Hematopoietic multipotent progenitor cell treated with erythropoietin and hydrocortisone succinate and interleukin-3 and kit ligand, for 6 days (in vitro differentiated cells): ENCODE data around the gene MS4A4E.
"Not testable (repeated sequence)": the region's sequence is repeated elsewhere in the genome, so short reads cannot be mapped to it uniquely, and the experiment has no call there.

Source experiments
- DNase-seq: peaks from one replicate; pipeline ENCODE4 v3.0.0-alpha.2; 2015

The MS4A4E gene

DNA sequence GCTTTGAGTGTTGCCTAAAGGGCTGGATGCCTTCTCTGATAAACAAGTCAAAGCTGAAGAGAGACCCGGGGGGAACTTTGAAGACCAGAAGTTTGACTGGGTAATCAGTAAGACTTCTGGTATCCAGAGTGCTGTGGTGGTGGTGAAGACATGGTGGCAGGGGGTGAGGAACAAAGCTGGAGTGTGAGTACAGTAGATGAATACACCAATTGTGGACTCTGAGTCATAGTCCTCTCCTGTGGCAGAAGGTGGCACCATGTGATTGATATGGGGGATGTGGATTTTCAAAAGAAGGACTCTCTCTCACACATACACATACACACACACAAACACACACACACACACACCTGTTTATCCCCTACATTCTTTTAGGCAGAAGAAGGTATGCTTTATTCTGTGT is 72.4 kb downstream of the MS4A4E start:
- DNase-seq = no peak

DNA sequence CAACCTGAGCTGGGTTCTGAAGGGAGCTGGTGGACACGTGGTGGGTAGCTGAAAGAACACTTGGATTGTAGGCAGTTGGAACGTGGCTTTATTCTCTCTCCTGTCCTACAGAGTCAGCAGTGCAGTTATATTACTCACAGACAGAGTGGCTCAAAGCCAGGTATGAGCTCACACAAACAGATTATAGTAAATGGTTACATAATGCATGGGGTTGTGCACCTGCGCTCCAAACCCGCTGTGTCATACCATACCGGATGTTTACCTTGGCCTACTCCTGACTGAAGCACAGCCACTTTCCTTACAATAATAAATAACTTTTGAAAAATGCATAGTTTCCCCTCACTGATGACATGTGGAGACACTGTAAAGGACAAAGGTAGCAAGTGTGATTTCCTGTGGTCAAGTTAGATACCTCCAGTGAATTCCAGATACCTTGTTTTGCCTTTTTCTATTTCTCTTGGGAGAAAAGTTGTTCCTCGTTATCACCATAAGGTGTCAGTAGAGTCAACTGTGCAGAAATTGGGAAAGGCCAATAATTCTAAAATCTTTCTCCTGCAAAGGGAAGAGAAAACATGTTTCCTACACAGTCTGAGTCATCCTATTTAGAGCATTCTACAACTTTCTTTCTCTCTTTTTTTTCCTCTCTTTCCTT is 73.5 kb downstream of the MS4A4E start:
- peak; percentile 56 for DNase-seq

DNA sequence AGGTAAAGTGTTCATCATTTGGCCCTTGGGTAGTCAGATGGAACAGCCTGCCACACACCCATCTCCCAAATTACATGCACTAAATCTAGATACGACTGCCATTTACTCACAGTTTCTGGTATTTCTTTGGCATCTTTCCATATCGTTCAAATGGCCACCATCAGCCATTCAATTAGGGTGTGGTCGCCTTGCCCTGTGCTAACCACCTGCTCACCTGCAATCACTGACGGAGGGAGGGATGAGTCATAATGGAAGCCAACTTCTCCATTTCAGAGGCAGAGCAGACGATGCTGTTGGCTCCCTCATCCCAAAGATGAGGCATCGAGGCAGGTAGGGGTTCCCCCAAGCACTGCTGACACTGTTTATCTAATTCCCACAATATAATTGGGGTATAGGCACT is 74.6 kb downstream of the MS4A4E start:
- DNase-seq = no peak

DNA sequence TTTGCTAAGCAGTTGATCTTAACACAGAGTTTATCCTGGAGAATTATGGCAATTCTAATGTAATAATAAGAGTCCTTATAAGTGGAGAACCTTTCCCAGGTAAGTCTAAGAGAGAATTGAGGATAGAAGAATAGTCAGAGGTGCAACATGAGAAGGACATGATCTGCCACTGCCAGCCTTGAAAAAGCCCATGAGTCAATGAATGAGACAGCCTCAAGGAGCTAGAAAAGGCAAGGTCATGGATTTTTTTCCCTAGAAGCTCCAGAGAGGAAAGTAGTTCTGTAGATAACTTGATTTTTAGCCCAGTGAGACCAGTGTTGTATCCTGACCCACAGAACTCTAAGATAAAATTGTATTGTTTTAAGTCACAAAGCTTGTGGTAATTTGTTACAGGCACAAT is 77.0 kb downstream of the MS4A4E start:
- no peak for DNase-seq

DNA sequence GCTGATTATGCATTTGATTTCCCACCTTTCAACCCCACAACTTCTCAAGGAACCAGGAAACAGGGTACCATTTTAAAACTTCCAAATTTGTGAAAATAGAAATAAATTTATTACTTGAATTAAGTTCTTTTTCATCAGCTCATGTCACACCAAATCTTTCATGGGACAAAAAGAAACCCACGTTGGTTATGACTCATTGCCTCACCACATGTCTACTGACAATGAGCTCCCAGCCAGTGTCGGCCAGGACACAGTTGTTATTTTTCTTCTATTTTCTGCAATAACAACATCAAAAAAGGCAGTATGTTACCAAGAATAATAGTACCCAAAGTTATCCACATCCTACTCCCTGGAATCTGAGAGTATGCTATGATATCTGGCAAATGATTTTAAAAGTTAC is 77.4 kb downstream of the MS4A4E start:
- DNase-seq = no peak

DNA sequence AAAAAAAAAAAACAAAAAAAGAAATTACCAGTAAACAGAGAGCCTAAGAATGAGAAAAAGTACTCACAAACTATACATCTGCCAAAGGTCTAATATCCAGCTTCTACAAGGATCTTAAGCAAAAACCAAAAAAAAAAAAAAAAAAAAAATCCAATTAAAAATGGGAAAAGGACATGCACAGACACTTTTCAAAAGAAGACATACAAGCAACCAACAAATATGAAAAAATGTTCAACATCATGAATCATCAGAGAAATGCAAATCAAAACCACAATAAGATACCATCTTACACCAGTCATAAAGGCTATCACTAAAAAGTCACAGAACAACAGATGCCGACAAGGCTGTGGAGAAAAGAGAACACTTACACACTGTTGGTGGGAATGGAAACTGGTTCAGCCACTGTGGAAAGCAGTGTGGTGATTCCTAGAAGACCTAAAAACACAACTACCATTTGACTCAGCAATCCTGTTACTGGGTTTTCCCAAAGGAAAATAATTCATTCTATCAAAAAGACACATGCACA is 78.3 kb downstream of the MS4A4E start:
- no peak for DNase-seq

DNA sequence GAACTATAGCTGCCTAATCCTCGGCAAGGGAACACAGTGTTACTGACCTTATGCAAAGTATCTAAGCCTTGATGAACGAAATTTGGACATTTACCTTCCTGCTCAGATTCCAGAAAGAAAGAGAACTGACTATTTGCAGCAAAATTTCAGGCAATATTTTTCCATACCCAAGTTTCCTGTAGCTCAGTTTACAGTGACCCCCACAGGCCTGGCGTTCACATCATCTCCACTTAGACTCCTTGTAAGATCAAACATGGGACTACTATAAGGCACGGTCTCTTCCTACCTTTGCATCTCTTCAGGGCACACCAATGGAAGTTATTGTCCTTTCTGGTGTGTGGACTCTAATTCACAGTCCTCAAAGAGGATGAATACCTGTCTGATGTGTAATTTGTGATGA is 81.2 kb downstream of the MS4A4E start:
- no peak for DNase-seq

DNA sequence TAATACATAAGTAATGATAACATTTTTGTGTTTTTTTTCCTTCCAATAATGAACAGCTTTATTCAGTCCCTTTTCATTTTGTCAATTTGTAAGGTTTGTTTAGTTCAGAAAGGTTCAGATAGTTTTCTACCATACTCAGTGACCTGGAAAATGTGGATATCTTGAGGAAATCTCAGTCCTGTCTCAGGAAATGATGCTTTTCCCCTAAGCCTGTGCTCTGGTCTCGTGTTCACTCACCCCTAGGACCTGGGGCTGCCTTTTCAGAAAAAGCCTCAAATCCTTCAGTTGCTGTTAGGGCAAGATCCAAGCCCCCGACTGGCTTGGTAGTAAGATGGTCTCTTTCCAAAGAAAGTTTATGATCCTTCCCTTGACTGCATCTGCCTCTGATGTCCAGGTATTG is 81.8 kb downstream of the MS4A4E start:
- DNase-seq = no peak

DNA sequence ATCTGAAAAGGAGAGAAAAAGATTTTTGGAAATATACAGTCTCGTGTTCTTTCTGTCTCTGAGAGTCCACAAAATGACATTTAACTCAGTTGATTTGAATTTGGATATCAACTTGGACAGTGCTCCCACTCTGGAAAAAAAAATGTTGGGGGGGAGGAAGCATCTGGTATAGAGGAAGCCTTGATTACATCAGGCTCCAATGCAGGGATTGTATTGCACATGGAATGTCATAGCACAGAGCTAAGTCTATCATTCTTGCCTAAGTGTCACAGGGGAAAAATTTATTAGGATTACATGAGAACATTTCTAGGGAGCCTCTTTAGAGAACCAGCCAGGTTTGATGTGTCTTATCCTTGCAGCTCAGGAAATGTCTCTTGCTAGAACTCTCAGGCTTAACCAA is 83.1 kb downstream of the MS4A4E start:
- no peak for DNase-seq

DNA sequence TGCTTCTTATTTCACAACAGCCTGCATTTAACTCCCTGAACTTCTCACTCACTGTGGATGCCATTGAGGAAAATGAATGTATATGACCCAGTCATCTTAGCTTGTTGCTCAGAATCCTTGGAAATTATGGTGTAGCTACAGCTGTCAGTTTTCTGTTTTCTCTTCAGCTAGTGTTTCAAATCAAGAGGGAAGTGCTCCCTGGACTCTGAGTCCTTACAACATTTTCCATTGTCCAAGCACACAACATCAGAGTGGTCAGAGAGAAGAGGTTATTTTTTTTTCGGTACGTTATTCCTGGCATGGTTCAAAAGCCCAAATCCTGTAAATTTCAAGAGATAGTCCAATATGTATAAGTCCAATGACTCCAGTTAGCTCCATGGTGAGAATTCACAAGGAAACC is 83.7 kb downstream of the MS4A4E start:
- no peak for DNase-seq

DNA sequence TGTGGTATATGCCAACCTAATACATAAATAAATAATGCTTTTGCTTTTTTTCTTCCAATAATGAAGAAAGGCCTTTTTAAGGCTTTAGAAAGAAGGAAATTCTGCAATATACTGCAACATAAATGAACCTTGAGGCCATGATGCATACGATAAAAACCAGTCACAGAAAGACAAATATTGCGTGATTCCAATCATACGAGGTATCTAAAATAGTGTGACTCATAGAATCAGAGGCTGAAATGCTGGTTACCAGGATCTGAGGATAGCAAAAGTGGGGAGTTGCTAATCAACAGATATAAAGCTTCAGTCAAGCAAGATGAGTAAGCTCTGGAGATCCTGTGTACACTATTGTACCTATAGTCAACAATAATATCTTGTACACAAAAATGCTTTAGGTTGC is 84.3 kb downstream of the MS4A4E start:
- DNase-seq = no peak

DNA sequence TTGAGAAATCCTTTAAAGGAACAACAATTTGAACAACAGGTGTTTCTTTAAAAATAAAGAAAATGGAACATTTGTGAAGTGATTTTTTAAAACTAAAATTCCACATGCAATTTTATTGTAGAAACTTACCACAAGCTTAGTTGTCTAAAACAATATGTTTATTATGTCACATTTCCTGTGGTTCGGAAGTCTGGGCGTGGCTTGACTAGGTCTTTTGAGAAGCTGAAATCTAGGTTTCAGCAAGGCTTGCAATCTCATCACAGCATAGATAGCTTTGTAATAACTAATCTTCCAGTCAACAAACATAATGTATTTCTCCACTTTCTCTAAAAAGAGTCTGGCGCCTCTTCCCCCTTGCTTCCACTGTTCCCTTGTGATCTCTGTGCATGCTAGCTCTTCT is 87.0 kb downstream of the MS4A4E start:
- peak; percentile 47 for DNase-seq

DNA sequence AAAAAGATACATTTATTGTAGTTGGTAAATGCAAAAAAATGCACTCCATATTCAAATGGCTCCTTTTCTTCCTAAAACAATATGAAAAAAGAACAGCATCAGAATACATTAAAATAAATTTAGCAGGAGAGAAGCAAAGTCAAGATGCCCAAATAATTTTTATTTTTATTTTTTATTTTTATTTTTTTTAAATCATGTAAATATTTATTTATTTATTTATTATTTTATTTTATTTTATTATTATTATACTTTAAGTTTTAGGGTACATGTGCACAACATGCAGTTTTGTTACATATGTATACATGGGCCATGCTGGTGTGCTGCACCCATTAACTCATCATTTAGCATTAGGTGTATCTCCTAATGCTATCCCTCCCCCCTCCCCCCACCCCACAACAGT is 90.2 kb downstream of the MS4A4E start:
- DNase-seq = not testable (repeated sequence)

DNA sequence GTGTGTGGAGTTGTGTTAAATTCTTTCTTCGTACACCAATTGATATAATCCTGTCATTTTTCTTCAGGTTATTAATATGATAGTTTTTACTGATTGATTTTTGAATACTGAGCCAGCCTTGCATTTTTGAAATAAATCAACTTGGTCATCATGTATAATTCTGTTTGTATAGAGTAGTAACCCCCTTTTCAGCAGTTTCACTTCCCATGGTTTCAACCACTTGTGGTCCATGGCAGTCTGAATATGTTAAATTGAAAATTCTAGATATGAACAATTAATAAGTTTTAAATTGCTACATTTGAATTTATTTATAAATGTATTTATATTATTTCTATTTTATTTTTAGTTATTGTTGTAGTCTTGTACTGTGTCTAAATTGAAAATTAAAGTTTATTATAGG is 92.7 kb downstream of the MS4A4E start:
- no peak for DNase-seq
